ENCODE measurements around the gene INS.

The INS gene

GRCh38 chr11:2160736-2161259 lies at the start of gene INS:
Gene INS (minus strand): TSS chr11:2161209. CDS start chr11:2160971, 238 bp downstream.
- no peak within 1 kb of the TSS for H3K4me3 ChIP-seq (ENCODE audit: low read length)
- no peaks in the 10 kb centered on the region for H3K9me3 ChIP-seq (ENCODE audit: control insufficient read depth, low read depth, low read length)
- no peaks in the 10 kb centered on the region for H3K27me3 ChIP-seq (ENCODE audit: control insufficient read depth, insufficient read depth, low read length)
- no peaks in the 10 kb centered on the region for H3K36me3 ChIP-seq (ENCODE audit: control insufficient read depth, low read depth, low read length)
- no peaks in the 10 kb centered on the region for H3K4me1 ChIP-seq (ENCODE audit: control insufficient read depth, low read depth, low read length)
- no peak within 1 kb of the TSS for H3K27ac ChIP-seq (ENCODE audit: low read length)
- H3K9ac ChIP-seq (ENCODE audit: low read length): no peak within 1 kb of the TSS

- peaks cover 12% of the 10 kb centered on the region for H3K4me1 ChIP-seq (ENCODE audit: control insufficient read depth, low read depth, low read length)
- no peak overlapping the region for H3K9ac ChIP-seq (ENCODE audit: low read length)
- no peak overlapping the region for H3K27ac ChIP-seq (ENCODE audit: low read length)
- no peak overlapping the region for H3K4me3 ChIP-seq (ENCODE audit: low read length)
- H3K27me3 ChIP-seq (ENCODE audit: control insufficient read depth, insufficient read depth, low read length): peaks cover 34% of the 10 kb centered on the region
- no peaks in the 10 kb centered on the region for H3K36me3 ChIP-seq (ENCODE audit: control insufficient read depth, low read depth, low read length)
- H3K9me3 ChIP-seq (ENCODE audit: control insufficient read depth, low read depth, low read length): no peaks in the 10 kb centered on the region
Observed at GRCh38 chr11:2210366-2211112, 49.5 kb upstream of the INS start.

- Histone ChIP-seq H3K27ac (ENCODE audit: low read length) (no peak overlapping the region), H3K4me1 (ENCODE audit: control insufficient read depth, low read depth, low read length) (peaks cover 12% of the 10 kb centered on the region), H3K27me3 (ENCODE audit: control insufficient read depth, insufficient read depth, low read length) (peaks cover 28% of the 10 kb centered on the region), H3K9ac (ENCODE audit: low read length) (no peak overlapping the region), H3K4me3 (ENCODE audit: low read length) (no peak overlapping the region), H3K9me3 (ENCODE audit: control insufficient read depth, low read depth, low read length) (no peaks in the 10 kb centered on the region), H3K36me3 (ENCODE audit: control insufficient read depth, low read depth, low read length) (no peaks in the 10 kb centered on the region)
Observed at GRCh38 chr11:2209900-2210321, 48.9 kb upstream of the INS start.

DNA sequence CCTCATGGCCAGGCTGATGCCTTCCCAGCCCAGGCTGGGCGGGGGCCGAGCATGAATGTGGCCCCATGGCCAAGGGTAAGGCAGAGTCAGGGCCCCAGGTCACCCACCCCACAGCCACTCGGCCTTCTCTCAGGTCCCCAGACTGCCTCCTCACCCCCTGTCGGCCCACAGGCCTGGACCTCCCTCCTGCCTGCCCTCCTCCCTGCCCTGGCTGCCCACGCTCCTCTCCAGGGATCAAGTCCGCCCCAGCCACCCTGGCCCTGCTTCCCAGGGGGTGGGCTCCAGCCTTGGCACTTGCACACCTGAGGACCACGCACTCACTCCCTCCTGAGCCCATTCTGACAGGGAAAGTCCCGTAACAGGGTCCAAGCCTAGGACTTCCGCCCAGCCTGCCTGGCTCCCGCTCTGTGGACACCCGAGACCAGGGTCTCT lies 48.4 kb upstream of the INS start:
- Histone ChIP-seq H3K9ac (ENCODE audit: low read length) (no peak overlapping the region), H3K36me3 (ENCODE audit: control insufficient read depth, low read depth, low read length) (no peaks in the 10 kb centered on the region), H3K4me3 (ENCODE audit: low read length) (no peak overlapping the region), H3K4me1 (ENCODE audit: control insufficient read depth, low read depth, low read length) (peaks cover 12% of the 10 kb centered on the region), H3K27ac (ENCODE audit: low read length) (no peak overlapping the region), H3K27me3 (ENCODE audit: control insufficient read depth, insufficient read depth, low read length) (peaks cover 23% of the 10 kb centered on the region), H3K9me3 (ENCODE audit: control insufficient read depth, low read depth, low read length) (no peaks in the 10 kb centered on the region)

DNA sequence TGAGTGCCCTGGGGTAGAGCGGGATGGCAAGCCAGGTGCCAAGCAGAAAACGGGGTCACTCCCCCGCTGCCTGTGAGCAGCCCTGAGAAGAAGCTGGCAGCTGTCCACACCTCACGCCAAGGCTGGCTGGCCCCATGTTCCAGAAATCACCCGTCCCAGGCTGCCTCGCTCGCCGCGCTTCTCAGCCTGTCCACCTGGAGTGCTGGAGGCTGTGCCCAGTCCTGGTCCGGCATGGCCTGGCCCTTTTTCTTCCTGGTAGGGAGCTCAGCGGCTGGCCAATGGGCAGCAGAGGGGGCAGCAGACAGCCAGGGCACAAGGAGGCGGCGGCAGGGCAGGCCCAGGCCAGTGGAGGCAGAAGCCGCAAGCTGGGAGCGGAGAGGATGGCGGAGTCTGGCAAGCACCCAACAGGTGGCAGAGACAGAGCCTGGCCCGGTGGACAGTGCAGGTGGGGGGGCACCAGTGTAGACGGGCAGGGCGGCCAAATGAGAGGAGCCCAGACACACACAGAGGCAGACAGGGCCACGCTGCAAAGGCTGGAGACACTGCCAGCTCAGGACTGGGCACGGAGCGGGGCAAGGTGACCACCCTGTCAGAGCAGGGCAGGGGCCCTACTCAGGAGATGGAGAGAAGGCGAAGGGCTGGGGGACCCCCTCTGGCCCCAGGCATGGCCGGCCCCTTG lies 47.8 kb upstream of the INS start:
- Histone ChIP-seq H3K9ac (ENCODE audit: low read length) (no peak overlapping the region), H3K4me3 (ENCODE audit: low read length) (no peak overlapping the region), H3K27me3 (ENCODE audit: control insufficient read depth, insufficient read depth, low read length) (peaks cover 18% of the 10 kb centered on the region), H3K9me3 (ENCODE audit: control insufficient read depth, low read depth, low read length) (no peaks in the 10 kb centered on the region), H3K36me3 (ENCODE audit: control insufficient read depth, low read depth, low read length) (no peaks in the 10 kb centered on the region), H3K4me1 (ENCODE audit: control insufficient read depth, low read depth, low read length) (peaks cover 7% of the 10 kb centered on the region), H3K27ac (ENCODE audit: low read length) (no peak overlapping the region)

- no peaks in the 10 kb centered on the region for H3K9me3 ChIP-seq (ENCODE audit: control insufficient read depth, low read depth, low read length)
- H3K9ac ChIP-seq (ENCODE audit: low read length): no peak overlapping the region
- no peaks in the 10 kb centered on the region for H3K4me1 ChIP-seq (ENCODE audit: control insufficient read depth, low read depth, low read length)
- peaks cover 9% of the 10 kb centered on the region for H3K27me3 ChIP-seq (ENCODE audit: control insufficient read depth, insufficient read depth, low read length)
- H3K36me3 ChIP-seq (ENCODE audit: control insufficient read depth, low read depth, low read length): no peaks in the 10 kb centered on the region
- H3K4me3 ChIP-seq (ENCODE audit: low read length): no peak overlapping the region
- H3K27ac ChIP-seq (ENCODE audit: low read length): no peak overlapping the region
Observed at GRCh38 chr11:2207773-2208621, 47.0 kb upstream of the INS start.

DNA sequence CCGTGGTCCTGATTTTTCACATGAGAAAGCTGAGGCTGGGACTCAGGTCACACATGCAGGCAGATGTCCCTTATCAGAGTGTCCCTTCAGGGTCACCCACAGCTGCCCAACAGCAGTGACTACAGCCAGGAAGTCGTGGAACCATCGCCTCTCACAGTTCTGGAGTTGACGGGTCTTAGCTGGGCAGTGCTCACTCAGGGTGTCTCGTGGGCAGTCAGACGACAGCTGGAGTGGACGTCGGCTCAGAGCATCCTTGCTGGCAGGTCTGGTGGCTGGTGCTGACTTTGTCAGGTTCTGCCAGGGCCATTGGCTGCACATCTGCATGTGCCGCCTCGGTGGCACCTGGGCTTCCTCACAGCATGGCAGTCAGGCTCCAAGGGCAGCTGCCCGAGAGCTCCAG lies 46.2 kb upstream of the INS start:
- Histone ChIP-seq H3K4me3 (ENCODE audit: low read length) (no peak overlapping the region), H3K9ac (ENCODE audit: low read length) (no peak overlapping the region), H3K27me3 (ENCODE audit: control insufficient read depth, insufficient read depth, low read length) (peaks cover 2% of the 10 kb centered on the region), H3K36me3 (ENCODE audit: control insufficient read depth, low read depth, low read length) (no peaks in the 10 kb centered on the region), H3K27ac (ENCODE audit: low read length) (no peak overlapping the region), H3K9me3 (ENCODE audit: control insufficient read depth, low read depth, low read length) (no peaks in the 10 kb centered on the region), H3K4me1 (ENCODE audit: control insufficient read depth, low read depth, low read length) (no peaks in the 10 kb centered on the region)

DNA sequence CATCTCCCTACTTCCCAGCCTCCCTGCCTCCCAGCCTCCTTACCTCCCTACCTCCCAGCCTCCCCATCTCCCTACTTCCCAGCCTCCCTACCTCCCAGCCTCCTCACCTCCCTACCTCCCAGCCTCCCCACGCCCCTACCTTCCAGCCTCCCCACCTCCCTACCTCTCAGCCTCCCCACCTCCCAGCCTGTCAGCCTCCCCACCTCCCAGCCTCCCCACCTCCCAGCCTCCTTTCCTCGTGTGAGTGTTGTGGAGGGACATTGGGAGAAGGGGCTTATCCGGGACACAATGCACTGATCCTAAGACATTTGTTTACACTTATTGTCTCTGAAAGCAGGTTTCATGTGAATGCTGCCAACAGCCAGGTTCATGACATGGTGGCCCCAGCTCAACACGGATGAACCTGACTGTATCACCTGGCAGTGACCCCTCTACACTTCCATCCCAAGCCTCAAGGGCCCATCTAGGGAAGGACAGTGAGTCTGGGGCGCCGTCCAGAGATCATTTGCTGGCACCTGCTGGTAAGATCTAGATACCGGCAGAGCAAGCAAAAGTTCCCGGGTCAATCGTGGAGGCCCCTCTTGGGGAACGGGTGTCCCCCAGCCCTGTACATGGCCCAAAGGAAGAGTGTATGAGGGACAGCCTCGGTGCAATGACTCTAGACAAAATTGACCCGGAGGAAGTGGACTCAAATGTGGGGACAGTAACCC lies 45.1 kb upstream of the INS start:
- no peaks in the 10 kb centered on the region for H3K4me1 ChIP-seq (ENCODE audit: control insufficient read depth, low read depth, low read length)

DNA sequence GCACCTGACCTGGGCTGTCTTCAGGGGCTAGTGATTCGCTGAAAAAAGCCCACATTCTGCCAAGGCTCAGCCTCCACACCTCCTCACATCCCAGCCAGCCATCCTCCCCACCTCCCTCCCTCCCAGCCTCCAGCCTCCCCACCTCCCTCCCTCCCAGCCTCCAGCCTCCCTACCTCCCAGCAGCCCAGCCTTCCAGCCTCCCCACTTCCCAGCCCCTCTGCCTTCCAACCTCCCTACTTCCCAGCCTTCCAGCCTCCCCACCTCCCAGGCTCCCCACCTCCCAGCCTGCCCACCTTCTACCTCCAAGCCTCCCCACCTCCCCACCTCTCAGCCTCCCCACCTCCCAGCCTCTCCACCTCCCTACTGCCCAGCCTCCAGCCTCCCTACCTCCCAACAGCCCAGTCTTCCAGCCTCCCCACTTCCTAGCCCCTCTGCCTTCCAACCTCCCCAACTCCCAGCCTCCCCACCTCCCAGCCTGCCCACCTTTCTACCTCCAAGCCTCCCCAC lies 44.3 kb upstream of the INS start:
- H3K27me3 ChIP-seq (ENCODE audit: control insufficient read depth, insufficient read depth, low read length): no peaks in the 10 kb centered on the region
- no peak overlapping the region for H3K4me3 ChIP-seq (ENCODE audit: low read length)
- no peaks in the 10 kb centered on the region for H3K36me3 ChIP-seq (ENCODE audit: control insufficient read depth, low read depth, low read length)
- no peaks in the 10 kb centered on the region for H3K9me3 ChIP-seq (ENCODE audit: control insufficient read depth, low read depth, low read length)
- H3K9ac ChIP-seq (ENCODE audit: low read length): no peak overlapping the region
- H3K27ac ChIP-seq (ENCODE audit: low read length): no peak overlapping the region
- no peaks in the 10 kb centered on the region for H3K4me1 ChIP-seq (ENCODE audit: control insufficient read depth, low read depth, low read length)

More for the DNA sequence above, 45.1 kb upstream of the INS start:
- no peaks in the 10 kb centered on the region for H3K9me3 ChIP-seq (ENCODE audit: control insufficient read depth, low read depth, low read length)
- H3K9ac ChIP-seq (ENCODE audit: low read length): no peak overlapping the region
- no peaks in the 10 kb centered on the region for H3K27me3 ChIP-seq (ENCODE audit: control insufficient read depth, insufficient read depth, low read length)
- no peak overlapping the region for H3K27ac ChIP-seq (ENCODE audit: low read length)
- H3K36me3 ChIP-seq (ENCODE audit: control insufficient read depth, low read depth, low read length): no peaks in the 10 kb centered on the region
- H3K4me3 ChIP-seq (ENCODE audit: low read length): no peak overlapping the region

- Histone ChIP-seq H3K4me1 (ENCODE audit: control insufficient read depth, low read depth, low read length) (no peaks in the 10 kb centered on the region), H3K27me3 (ENCODE audit: control insufficient read depth, insufficient read depth, low read length) (no peaks in the 10 kb centered on the region), H3K9me3 (ENCODE audit: control insufficient read depth, low read depth, low read length) (no peaks in the 10 kb centered on the region), H3K9ac (ENCODE audit: low read length) (no peak overlapping the region), H3K27ac (ENCODE audit: low read length) (no peak overlapping the region), H3K4me3 (ENCODE audit: low read length) (no peak overlapping the region), H3K36me3 (ENCODE audit: control insufficient read depth, low read depth, low read length) (no peaks in the 10 kb centered on the region)
Observed at GRCh38 chr11:2204361-2205213, 43.6 kb upstream of the INS start.
